ENCODE measurements around the gene IRF7.

- TF ChIP-seq RCOR1 (IDR thresholded peaks at IDR 0.05; ENCODE audit: low read depth, low read length) (no peak), CTCF (IDR thresholded peaks at IDR 0.05) (no peak), RFX5 (IDR thresholded peaks at IDR 0.05) (no peak), MAX (IDR thresholded peaks at IDR 0.05) (no peak), JUN (IDR thresholded peaks at IDR 0.05) (no peak)
These were observed 1.6 kb upstream of the IRF7 start for GRCh38 chr11:617199-617911.

Measured in A549 (cell line).